HCT116 (cell line): ENCODE data around the gene RHBDL3. TPM values are rescaled to one million over a fixed set of nuclear protein-coding genes. Genes with fewer than 3 reads are reported as not detected.

Source experiments
- ATAC-seq: fragments of 200-7000 bp; cut with Tn5 transposase; 2 replicates; pipeline ENCODE4 v1.9.1; 2020; ENCODE audit warnings: mild to moderate bottlenecking, moderate library complexity
- BruUV-seq: library from RNA; stranded (reverse); fragments of 400-500 nt; replicated peaks from 2 replicates; lab custom pipeline; 2021; lab: Mats Ljungman, UMichigan
- CTCF ChIA-PET: fragments of 300-600 bp; sonication (Branson Sonifier 250); formaldehyde crosslinking; loops from one replicate; lab custom pipeline; 2021; ENCODE audit warnings: antibody characterized with exemption; lab: Charles Lee
- POLR2A ChIA-PET: fragments of 300-600, 350-600 bp; sonication (Branson Sonifier 250); formaldehyde crosslinking; loops from one replicate; lab custom pipeline; 2021; ENCODE audit warnings: antibody characterized with exemption; lab: Charles Lee
- RAD21 ChIA-PET, 2 experiments: fragments of 300-600 bp; sonication (Branson Sonifier 250); formaldehyde crosslinking; loops; one replicate each; lab custom pipeline; 2023; ENCODE audit warnings: low total read pairs in 2 of 2; ENCODE audit not compliant: uncharacterized antibody in 2 of 2, unreplicated experiment in 2 of 2, low non-redundant PET in 1 of 2; lab: Charles Lee
- DNase-seq: peaks from one replicate; pipeline ENCODE4 v3.0.0-alpha.2; 2010; ENCODE audit warnings: low read depth, low spot score
- H2AFZ ChIP-seq: fragments of 200-600 bp; shearing (Covaris generic), sonication (generic); 2 replicates; pipeline ENCODE4 v1.6.1; 2017; ENCODE audit warnings: low read depth, mixed run types, mixed read lengths, antibody characterized with exemption, low read length; ENCODE audit not compliant: poor library complexity, severe bottlenecking
- H3K27ac ChIP-seq: 2 replicates; pipeline ENCODE4 v1.5.1; 2012; ENCODE audit warnings: low read depth, low read length
- H3K27me3 ChIP-seq: fragments of 200-600 bp; sonication (generic); 2 replicates; pipeline ENCODE4 v1.6.1; 2016; ENCODE audit warnings: mixed run types, low read length, mixed read lengths; ENCODE audit not compliant: insufficient read depth
- H3K36me3 ChIP-seq, 2 experiments: fragments of 200-500 bp in 1 of 2; fragments of 200-600 bp in 1 of 2; sonication (Bioruptor generic) in 1 of 2; sonication (generic) in 1 of 2; 2 replicates each; pipeline versions ENCODE4 v1.5.1 to v1.6.1; 2014 to 2016; ENCODE audit warnings: low read length in 2 of 2, inconsistent platforms in 1 of 2, mixed read lengths in 1 of 2, mixed run types in 1 of 2; ENCODE audit not compliant: insufficient read depth in 2 of 2, control insufficient read depth in 1 of 2
- H3K4me1 ChIP-seq, 2 experiments: fragments of 200-600 bp in 1 of 2; sonication (generic) in 1 of 2; 2 replicates each; pipeline versions ENCODE4 v1.5.1 to v1.6.1; 2012 to 2017; ENCODE audit warnings: low read length in 2 of 2, inconsistent platforms in 1 of 2, mild to moderate bottlenecking in 1 of 2, mixed read lengths in 1 of 2, mixed run types in 1 of 2, moderate library complexity in 1 of 2; ENCODE audit not compliant: insufficient read depth in 2 of 2, control insufficient read depth in 1 of 2
- H3K4me2 ChIP-seq: fragments of 200-600 bp; sonication (generic); 2 replicates; pipeline ENCODE4 v1.6.1; 2017; ENCODE audit warnings: mixed run types, low read length, mixed read lengths
- H3K4me3 ChIP-seq, 2 experiments: fragments of 200-600 bp in 1 of 2; sonication (generic) in 1 of 2; replicated peaks in 1 of 2; 2 replicates each; pipeline ENCODE4 v1.5.1; 2011 to 2016; ENCODE audit warnings: low read length in 2 of 2, control low read depth in 1 of 2, low read depth in 1 of 2, mild to moderate bottlenecking in 1 of 2, mixed read lengths in 1 of 2, mixed run types in 1 of 2
- H3K79me2 ChIP-seq: fragments of 200-600 bp; sonication (generic); 2 replicates; pipeline ENCODE4 v1.6.1; 2017; ENCODE audit warnings: mild to moderate bottlenecking, mixed run types, low read length, moderate library complexity, mixed read lengths; ENCODE audit not compliant: insufficient read depth
- H3K9ac ChIP-seq: fragments of 200-600 bp; sonication (generic); 2 replicates; pipeline ENCODE4 v1.6.1; 2016; ENCODE audit warnings: low read length, mixed read lengths
- H3K9me2 ChIP-seq: fragments of 200-600 bp; sonication (generic), shearing (Covaris generic); 2 replicates; pipeline ENCODE4 v1.6.1; 2017; ENCODE audit warnings: mixed run types, mild to moderate bottlenecking, moderate library complexity; ENCODE audit not compliant: insufficient read depth
- H3K9me3 ChIP-seq, 2 experiments: fragments of 200-500 bp in 1 of 2; fragments of 200-600 bp in 1 of 2; sonication (Bioruptor generic) in 1 of 2; sonication (generic) in 1 of 2; 2 replicates each; pipeline ENCODE4 v1.6.1; 2014 to 2017; ENCODE audit warnings: low read length in 2 of 2, mixed read lengths in 2 of 2, inconsistent platforms in 1 of 2, low read depth in 1 of 2, mild to moderate bottlenecking in 1 of 2, mixed run types in 1 of 2, moderate library complexity in 1 of 2; ENCODE audit not compliant: control insufficient read depth in 1 of 2, insufficient read depth in 1 of 2
- H4K20me1 ChIP-seq: fragments of 200-600 bp; sonication (generic), shearing (Covaris generic); 2 replicates; pipeline ENCODE4 v1.6.1; 2017; ENCODE audit warnings: mixed run types, mild to moderate bottlenecking, moderate library complexity; ENCODE audit not compliant: insufficient read depth
- ATF3 ChIP-seq: IDR thresholded peaks from 2 replicates; pipeline ENCODE4 v1.6.1; 2012
- ELF1 ChIP-seq: IDR thresholded peaks from 2 replicates; pipeline ENCODE4 v1.6.1; 2012; ENCODE audit warnings: low read depth, borderline replicate concordance
- POLR2AphosphoS5 ChIP-seq: IDR thresholded peaks from 2 replicates; pipeline ENCODE4 v1.6.1; 2011; ENCODE audit warnings: mild to moderate bottlenecking, low read depth, low read length, moderate library complexity
- SP1 ChIP-seq: IDR thresholded peaks from 2 replicates; pipeline ENCODE4 v1.6.1; 2012; ENCODE audit warnings: low read depth
- ZFX ChIP-seq: fragments of 450-650 bp; IDR thresholded peaks from 2 replicates; pipeline ENCODE4 v1.6.1; 2017
- intact Hi-C: fragments of 100-400 bp; cut with micrococcal nuclease; formaldehyde crosslinking; loops from 2 replicates; pipeline ENCODE4 v1.10.0; 2022
- total RNA-seq: library from RNA; stranded (reverse); gene quantifications from one replicate; pipeline ENCODE4 v1.2.1, GENCODE V29; 2021; ENCODE audit not compliant: unreplicated experiment

Gene RHBDL3
- total RNA-seq, 1 experiment from 2014 or later = 4.0 TPM

- no peaks in the 10 kb centered on the region for H3K36me3 ChIP-seq
- intact Hi-C loops = no loop called here
- no peaks in the 10 kb centered on the region; the same call in 1 of the 2 replicates for H3K27me3 ChIP-seq
- POLR2A ChIA-PET = no interaction called here
- RAD21 ChIA-PET = no interaction called here
- DNase-seq = no peak
- no peak overlapping the region for H2AFZ ChIP-seq
- H3K9ac ChIP-seq = peak overlapping the region; percentile 49
- H3K27ac ChIP-seq = peak overlapping the region; percentile 31; the same call in 1 of the 2 replicates
- H3K9me3 ChIP-seq = no peaks in the 10 kb centered on the region
- peak; percentile 38 for ATAC-seq
- H3K4me2 ChIP-seq = peak overlapping the region; percentile 88
- H4K20me1 ChIP-seq = no peaks in the 10 kb centered on the region
- no peaks in the 10 kb centered on the region for H3K9me2 ChIP-seq
- H3K4me1 ChIP-seq = peaks cover 4 to 36% of the 10 kb centered on the region in 2 experiments; a peak in 3 of 4 replicates
- H3K4me3 ChIP-seq = peak overlapping the region; percentile 51 to 65
- CTCF ChIA-PET = no interaction called here
- TF ChIP-seq POLR2AphosphoS5 = no peak
- H3K79me2 ChIP-seq = no peaks in the 10 kb centered on the region
- BruUV-seq = no TSS peak
These were observed 1.0 kb downstream of the RHBDL3 start for GRCh38 chr17:32266389-32267301.

- no peaks in the 10 kb centered on the region for H3K9me3 ChIP-seq
- CTCF ChIA-PET = no interaction called here
- H3K9me2 ChIP-seq = no peaks in the 10 kb centered on the region
- H3K36me3 ChIP-seq = no peaks in the 10 kb centered on the region
- no peak for ATAC-seq
- DNase-seq = no peak
- no TSS peak for BruUV-seq
- H3K9ac ChIP-seq = no peak overlapping the region
- peaks cover 4 to 39% of the 10 kb centered on the region in 2 experiments; a peak in 3 of 4 replicates for H3K4me1 ChIP-seq
- H3K4me2 ChIP-seq = no peak overlapping the region
- no peak for TF ChIP-seq ZFX
- no peak for TF ChIP-seq SP1
- TF ChIP-seq ELF1 = no peak
- no peak for TF ChIP-seq ATF3
- TF ChIP-seq, all 23 proteins: peak for 0
- no peaks in the 10 kb centered on the region for H4K20me1 ChIP-seq
- no peaks in the 10 kb centered on the region; the same call in 1 of the 2 replicates for H3K27me3 ChIP-seq
- ChIA-PET POLR2A (no interaction called here), RAD21 (no interaction called here)
- no peaks in the 10 kb centered on the region for H3K79me2 ChIP-seq
- H2AFZ ChIP-seq = no peak overlapping the region
- intact Hi-C loops = no loop called here
- H3K27ac ChIP-seq = no peak overlapping the region
- no peak overlapping the region for H3K4me3 ChIP-seq
These were observed 2.1 kb downstream of the RHBDL3 start for GRCh38 chr17:32267690-32268205.
